Natural killer cell (primary cell): ENCODE data around the gene NADK2. TPM values are rescaled to one million over a fixed set of nuclear protein-coding genes. Genes with fewer than 3 reads are reported as not detected.

Experiments
- ATAC-seq, 3 donors: fragments of 150-1000 bp in 2 of 3; fragments of 200-7000 bp in 1 of 3; cut with Tn5 transposase; 1 replicate in 1 of 3; 2 replicates in 2 of 3; pipeline ENCODE4 v1.10.0; 2021; ENCODE audit warnings: mild to moderate bottlenecking in 2 of 3, moderate library complexity in 2 of 3
- DNase-seq, 2 donors: peaks; one replicate each; pipeline versions ENCODE4 v3.0.0 to v3.0.0-alpha.2; 2013 to 2021; ENCODE audit warnings: mixed read lengths in 1 of 2
- H3K27ac ChIP-seq: one replicate; pipeline ENCODE4 v1.5.1; 2013; ENCODE audit warnings: mild to moderate bottlenecking, low read length
- H3K27me3 ChIP-seq: one replicate; pipeline ENCODE4 v1.6.1; 2013; ENCODE audit warnings: low read length; ENCODE audit not compliant: control insufficient read depth, insufficient read depth
- H3K36me3 ChIP-seq: one replicate; pipeline ENCODE4 v1.6.1; 2013; ENCODE audit warnings: low read length; ENCODE audit not compliant: control insufficient read depth, insufficient read depth
- H3K4me1 ChIP-seq: one replicate; pipeline ENCODE4 v1.6.1; 2013; ENCODE audit warnings: low read length; ENCODE audit not compliant: control insufficient read depth, insufficient read depth
- H3K4me3 ChIP-seq: one replicate; pipeline ENCODE4 v1.5.1; 2013; ENCODE audit warnings: low read length
- H3K9me3 ChIP-seq: one replicate; pipeline ENCODE4 v1.6.1; 2013; ENCODE audit warnings: low read length; ENCODE audit not compliant: control insufficient read depth, insufficient read depth
- H3K27ac Mint-ChIP-seq, 2 donors: one replicate each; pipeline ENCODE4 v1.8.0; 2022; ENCODE audit warnings: mild to moderate bottlenecking in 2 of 2, mixed read lengths in 2 of 2, moderate library complexity in 1 of 2
- H3K27me3 Mint-ChIP-seq, 2 donors: one replicate each; pipeline ENCODE4 v1.8.0; 2022; ENCODE audit warnings: low read depth in 2 of 2, mixed read lengths in 2 of 2
- H3K36me3 Mint-ChIP-seq: one replicate; pipeline ENCODE4 v1.8.0; 2022; ENCODE audit warnings: mixed read lengths
- H3K4me1 Mint-ChIP-seq, 2 donors: one replicate each; pipeline ENCODE4 v1.8.0; 2022; ENCODE audit warnings: mixed read lengths in 2 of 2
- H3K4me3 Mint-ChIP-seq: one replicate; pipeline ENCODE4 v1.8.0; 2022; ENCODE audit warnings: mild to moderate bottlenecking, moderate library complexity, mixed read lengths
- H3K9me3 Mint-ChIP-seq, 2 donors: one replicate each; pipeline ENCODE4 v1.8.0; 2022; ENCODE audit warnings: mixed read lengths in 2 of 2
- WGBS: methylation state at CpG from one replicate; pipeline ENCODE4 v1.1.7; 2013; ENCODE audit warnings: missing lambda C conversion rate; ENCODE audit not compliant: insufficient coverage; 5-methylcytosine and 5-hydroxymethylcytosine counted together
- intact Hi-C: fragments of 100-400 bp; cut with micrococcal nuclease; formaldehyde crosslinking; loops from one replicate; pipeline ENCODE4 v1.14.2; 2022
- total RNA-seq, 4 donors: library from RNA; stranded (reverse); fragments of 120-200 nt in 1 of 4; gene quantifications; one replicate each; pipeline versions ENCODE4 v1.2.3 to v1.2.4, GENCODE V29; 2013 to 2022
- TF ChIP-seq, protein P1 (sequence below): fragments of 200-600 bp; IDR thresholded peaks from one replicate; pipeline ENCODE4 v1.8.0; 2022; ENCODE audit warnings: antibody characterized with exemption

Gene NADK2
- total RNA-seq, 3 donors from 2014 or later (not counting 1 experiment from before 2014, with no cell fraction given), result 13.1 to 16.2 (median 14.3) TPM

DNA sequence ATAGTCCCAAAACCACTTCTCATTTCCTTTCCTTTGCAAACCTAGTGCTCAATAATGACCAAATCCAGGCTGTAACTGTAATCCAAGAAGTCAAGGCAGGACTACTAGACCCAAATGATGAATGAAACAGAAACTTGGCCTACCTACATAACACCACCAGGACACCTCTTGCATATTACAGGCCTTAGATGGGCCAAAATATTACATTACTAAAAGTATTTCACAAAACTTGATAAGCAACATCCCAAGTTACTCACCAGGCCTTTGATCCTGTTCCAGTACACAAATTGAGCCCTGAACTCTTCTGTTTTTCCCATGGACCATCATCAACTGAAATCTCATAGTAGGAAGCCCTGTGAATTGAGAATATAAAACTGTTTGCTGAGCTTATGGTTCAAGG is 34.8 kb downstream of the NADK2 start:
- H3K4me3 Mint-ChIP-seq, result no peak overlapping the region
- Histone ChIP-seq H3K4me3 (no peak overlapping the region), H3K27me3 (no peaks in the 10 kb centered on the region), H3K9me3 (no peaks in the 10 kb centered on the region), H3K36me3 (peaks cover 14% of the 10 kb centered on the region), H3K4me1 (no peaks in the 10 kb centered on the region), H3K27ac (no peak overlapping the region)
- no peak overlapping the region for H3K27ac Mint-ChIP-seq
- H3K27me3 Mint-ChIP-seq, result no peaks in the 10 kb centered on the region
- TF ChIP-seq, protein P1, sequence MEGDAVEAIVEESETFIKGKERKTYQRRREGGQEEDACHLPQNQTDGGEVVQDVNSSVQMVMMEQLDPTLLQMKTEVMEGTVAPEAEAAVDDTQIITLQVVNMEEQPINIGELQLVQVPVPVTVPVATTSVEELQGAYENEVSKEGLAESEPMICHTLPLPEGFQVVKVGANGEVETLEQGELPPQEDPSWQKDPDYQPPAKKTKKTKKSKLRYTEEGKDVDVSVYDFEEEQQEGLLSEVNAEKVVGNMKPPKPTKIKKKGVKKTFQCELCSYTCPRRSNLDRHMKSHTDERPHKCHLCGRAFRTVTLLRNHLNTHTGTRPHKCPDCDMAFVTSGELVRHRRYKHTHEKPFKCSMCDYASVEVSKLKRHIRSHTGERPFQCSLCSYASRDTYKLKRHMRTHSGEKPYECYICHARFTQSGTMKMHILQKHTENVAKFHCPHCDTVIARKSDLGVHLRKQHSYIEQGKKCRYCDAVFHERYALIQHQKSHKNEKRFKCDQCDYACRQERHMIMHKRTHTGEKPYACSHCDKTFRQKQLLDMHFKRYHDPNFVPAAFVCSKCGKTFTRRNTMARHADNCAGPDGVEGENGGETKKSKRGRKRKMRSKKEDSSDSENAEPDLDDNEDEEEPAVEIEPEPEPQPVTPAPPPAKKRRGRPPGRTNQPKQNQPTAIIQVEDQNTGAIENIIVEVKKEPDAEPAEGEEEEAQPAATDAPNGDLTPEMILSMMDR, result no peak
- ATAC-seq (no peak), DNase-seq (no peak)
- peaks cover 12% of the 10 kb centered on the region for H3K36me3 Mint-ChIP-seq
- no peaks in the 10 kb centered on the region for H3K4me1 Mint-ChIP-seq
- intact Hi-C loops, result no loop called here
- no peaks in the 10 kb centered on the region for H3K9me3 Mint-ChIP-seq

DNA sequence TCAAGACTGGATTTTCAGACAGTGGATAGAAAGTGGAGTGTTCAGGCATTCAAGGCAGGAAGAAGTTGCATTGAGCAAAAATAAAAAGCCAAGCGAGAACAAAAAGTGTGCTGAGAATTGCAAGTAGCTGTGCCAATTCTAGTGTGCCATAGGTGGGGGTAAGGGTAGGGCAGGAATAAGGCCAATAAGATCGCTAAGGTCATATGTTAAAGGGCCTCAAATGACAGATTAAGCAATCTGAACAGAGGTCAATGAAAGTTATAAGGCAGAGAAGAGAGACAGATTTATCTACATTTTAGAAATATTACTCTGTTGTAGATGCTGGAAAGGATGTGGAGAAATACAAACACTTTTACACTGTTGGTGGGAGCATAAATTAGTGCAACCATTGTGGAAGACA is 36.4 kb downstream of the NADK2 start:
- intact Hi-C loops, result no loop called here
- Mint-ChIP-seq H3K36me3 (peaks cover 12% of the 10 kb centered on the region), H3K27me3 (no peaks in the 10 kb centered on the region)

DNA sequence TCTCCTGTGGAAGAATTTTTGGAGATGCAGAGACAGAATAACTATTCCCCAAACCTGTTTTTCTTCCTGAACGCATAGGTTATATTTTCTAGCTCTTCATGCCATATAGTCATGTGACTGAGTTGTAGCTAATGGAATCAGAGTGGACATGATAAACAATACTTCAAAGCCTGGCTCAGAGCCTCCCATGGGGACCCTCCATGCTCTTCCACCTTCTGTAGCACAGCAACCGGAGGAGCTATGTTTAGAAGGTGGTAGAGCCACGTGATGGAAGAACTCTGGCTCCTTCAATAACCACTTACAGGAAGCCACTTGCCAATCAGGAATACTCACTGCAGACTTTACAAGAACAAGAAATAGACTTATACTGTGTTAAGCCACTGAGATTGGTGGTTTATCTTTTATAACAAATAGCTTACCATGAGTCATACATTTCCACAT is 39.2 kb downstream of the NADK2 start:
- no peaks in the 10 kb centered on the region for H3K27me3 Mint-ChIP-seq
- H3K27ac Mint-ChIP-seq, result no peak overlapping the region
- Histone ChIP-seq H3K9me3 (no peaks in the 10 kb centered on the region), H3K27me3 (no peaks in the 10 kb centered on the region), H3K27ac (no peak overlapping the region), H3K4me1 (no peaks in the 10 kb centered on the region), H3K36me3 (peaks cover 30% of the 10 kb centered on the region), H3K4me3 (no peak overlapping the region)
- intact Hi-C loops, result no loop called here
- H3K4me1 Mint-ChIP-seq, result no peaks in the 10 kb centered on the region
- no peaks in the 10 kb centered on the region for H3K9me3 Mint-ChIP-seq
- no peak overlapping the region for H3K4me3 Mint-ChIP-seq
- TF ChIP-seq, protein P1, result no peak
- ATAC-seq (no peak), DNase-seq (no peak)
- H3K36me3 Mint-ChIP-seq, result peaks cover 12% of the 10 kb centered on the region
- 73% methylated on average over 3 of the region's 3 CpGs for WGBS

More for the DNA sequence above, 36.4 kb downstream of the NADK2 start:
- Mint-ChIP-seq H3K4me1 (no peaks in the 10 kb centered on the region), H3K27ac (no peak overlapping the region), H3K9me3 (no peaks in the 10 kb centered on the region), H3K4me3 (no peak overlapping the region)
- ATAC-seq (no peak), DNase-seq (no peak)
- no peaks in the 10 kb centered on the region for H3K9me3 ChIP-seq
- 98% methylated on average over 2 of the region's 2 CpGs for WGBS
- H3K4me1 ChIP-seq, result no peaks in the 10 kb centered on the region
- H3K4me3 ChIP-seq, result no peak overlapping the region
- H3K36me3 ChIP-seq, result peaks cover 17% of the 10 kb centered on the region
- TF ChIP-seq, protein P1, result no peak
- no peak overlapping the region for H3K27ac ChIP-seq
- no peaks in the 10 kb centered on the region for H3K27me3 ChIP-seq

- peaks cover 43% of the 10 kb centered on the region for H3K36me3 ChIP-seq
- H3K27ac Mint-ChIP-seq, result no peak overlapping the region
- H3K4me3 Mint-ChIP-seq, result no peak overlapping the region
- no peaks in the 10 kb centered on the region for H3K4me1 ChIP-seq
- H3K4me1 Mint-ChIP-seq, result no peaks in the 10 kb centered on the region
- H3K27ac ChIP-seq, result no peak overlapping the region
- TF ChIP-seq, protein P1, result no peak
- ATAC-seq (no peak), DNase-seq (no peak)
- 96% methylated on average over 4 of the region's 4 CpGs for WGBS
- no peaks in the 10 kb centered on the region for H3K9me3 ChIP-seq
- intact Hi-C loops, result no loop called here
- no peaks in the 10 kb centered on the region for H3K27me3 ChIP-seq
- no peak overlapping the region for H3K4me3 ChIP-seq
- H3K9me3 Mint-ChIP-seq, result no peaks in the 10 kb centered on the region
- H3K27me3 Mint-ChIP-seq, result no peaks in the 10 kb centered on the region
- H3K36me3 Mint-ChIP-seq, result peaks cover 19% of the 10 kb centered on the region
Observed at GRCh38 chr5:36200513-36200912, 41.2 kb downstream of the NADK2 start.
